Measurements from ENCODE around the gene TNFRSF8.
A peak's percentile ranks its signal among the peaks of the same experiment; 100 is the strongest.
"Not testable (repeated sequence)": the region's sequence is repeated elsewhere in the genome, so short reads cannot be mapped to it uniquely, and the experiment has no call there.

Gene TNFRSF8

DNA sequence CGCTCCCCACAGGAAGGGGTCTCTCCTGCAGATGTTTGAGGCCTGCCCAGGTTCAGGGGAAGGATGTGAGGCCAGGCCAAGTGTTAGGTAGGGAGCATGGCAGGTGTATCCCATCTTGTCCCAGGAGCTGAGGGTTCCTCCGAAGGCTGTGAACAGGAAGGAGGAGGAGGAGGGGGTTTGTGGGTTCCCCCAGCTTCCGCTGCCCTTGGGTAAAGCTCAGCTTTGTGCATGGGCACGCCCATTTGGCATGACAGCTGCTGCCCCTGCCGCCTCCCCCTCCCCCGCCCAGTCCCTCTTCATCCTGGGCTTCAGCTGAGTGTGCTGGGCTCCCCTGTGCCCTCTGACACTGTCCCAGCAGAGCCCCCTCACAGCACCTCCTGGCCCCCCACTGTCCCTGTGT lies 25.5 kb downstream of the TNFRSF8 start:
- DNase-seq: no peak

GRCh38 chr1:12090326-12090725 lies 27.2 kb downstream of the TNFRSF8 start:
- DNase-seq: no peak

- no peak for DNase-seq
Observed at GRCh38 chr1:12091191-12091590, 28.1 kb downstream of the TNFRSF8 start.

DNA sequence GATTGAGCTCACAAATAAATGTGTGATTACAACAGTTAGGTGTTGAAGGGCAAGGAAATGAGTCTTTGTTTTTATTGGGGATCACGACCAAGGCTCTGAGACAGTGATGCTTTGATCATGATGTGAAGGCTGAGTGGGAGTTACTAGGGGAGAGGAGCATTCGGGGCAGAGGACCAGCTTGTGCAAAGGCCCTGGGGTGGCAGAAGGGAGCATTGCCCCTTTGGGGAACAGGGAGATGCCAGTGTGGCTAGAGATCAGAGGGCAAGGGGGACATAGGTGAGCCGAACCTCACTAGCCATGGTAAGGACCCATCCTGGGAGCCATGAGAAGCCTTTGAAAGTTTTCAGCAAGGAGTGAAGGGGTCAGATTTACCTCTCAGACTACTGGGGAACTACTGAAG lies 31.1 kb downstream of the TNFRSF8 start:
- DNase-seq: no peak

DNA sequence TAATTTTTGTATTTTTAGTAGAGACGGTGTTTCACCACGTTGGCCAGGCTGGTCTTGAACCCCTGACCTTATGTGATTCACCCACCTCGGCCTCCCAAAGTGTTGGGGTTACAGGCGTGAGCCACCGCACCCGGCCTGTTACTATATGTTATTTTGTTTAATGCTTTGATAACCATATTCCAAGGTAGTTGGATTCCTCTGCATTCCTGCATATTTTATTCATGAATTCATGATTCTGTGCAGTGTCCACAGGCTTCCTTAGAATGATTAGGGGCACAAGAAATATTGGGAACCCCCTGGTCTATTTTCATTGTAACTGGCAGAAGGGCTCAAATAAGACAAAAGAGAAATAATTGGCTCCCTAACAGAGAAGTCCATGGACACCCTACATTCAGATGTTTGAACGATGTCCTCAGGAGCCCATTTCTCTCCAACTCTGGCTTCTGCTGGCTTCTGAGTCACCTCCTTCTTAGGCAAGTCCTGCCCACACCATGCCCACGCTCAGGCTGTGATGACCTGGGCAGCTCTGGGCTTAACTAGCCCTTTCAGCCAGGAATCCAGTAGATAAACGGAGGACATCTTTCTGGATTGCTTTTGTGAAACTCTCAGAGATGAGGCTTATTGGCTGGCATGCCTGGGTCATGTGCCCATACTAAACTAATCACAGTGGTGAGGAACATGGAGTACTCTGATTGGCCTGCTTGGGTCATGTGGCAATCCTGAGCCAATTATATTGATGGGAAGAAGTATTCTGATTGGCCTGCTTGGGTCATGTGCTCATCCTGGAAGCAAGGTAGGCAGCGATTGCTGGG lies 32.6 kb downstream of the TNFRSF8 start:
- DNase-seq: no peak

GRCh38 chr1:12096615-12097014 lies 33.5 kb downstream of the TNFRSF8 start:
- DNase-seq: no peak

DNA sequence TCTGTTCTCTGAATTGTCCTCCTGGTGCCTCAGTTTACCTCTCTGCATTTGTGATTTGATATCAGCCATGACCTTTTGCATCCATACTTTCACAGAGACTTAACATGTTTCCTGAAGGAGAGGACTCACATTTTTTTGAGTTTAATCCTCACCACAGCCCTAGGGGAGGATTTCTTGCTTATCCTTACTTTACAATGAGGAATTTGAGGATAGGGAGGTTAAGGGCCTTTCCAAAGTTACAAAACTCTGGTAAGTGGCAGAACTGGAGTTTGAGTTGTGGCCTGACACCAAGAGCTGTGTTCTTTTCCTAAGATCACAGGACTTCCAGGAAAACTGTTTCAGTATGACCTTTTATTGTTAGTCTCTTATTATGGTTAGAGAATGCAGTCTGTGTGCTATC lies 34.2 kb downstream of the TNFRSF8 start:
- no peak for DNase-seq

GRCh38 chr1:12098786-12099185 lies 35.7 kb downstream of the TNFRSF8 start:
- no peak for DNase-seq

GRCh38 chr1:12099610-12100009 lies 36.5 kb downstream of the TNFRSF8 start:
- no peak for DNase-seq

DNA sequence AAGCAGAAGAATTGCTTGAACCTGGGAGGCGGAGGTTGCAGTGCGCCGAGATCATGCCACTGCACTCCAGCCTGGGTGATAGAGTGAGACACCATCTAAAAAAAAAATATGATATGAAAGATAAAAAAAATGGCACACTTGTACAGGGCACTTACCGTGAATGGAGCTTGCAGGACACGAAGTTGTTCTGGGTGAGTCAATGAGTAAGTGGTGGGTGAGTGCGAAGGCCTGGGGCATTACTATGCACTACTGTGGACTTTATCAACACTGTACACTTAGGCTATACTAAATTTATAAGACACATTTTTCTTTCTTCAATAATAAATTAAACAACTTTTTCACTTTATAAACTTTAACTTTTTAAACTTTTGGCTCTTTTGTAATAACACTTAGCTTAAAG lies 37.0 kb downstream of the TNFRSF8 start:
- no peak for DNase-seq

DNA sequence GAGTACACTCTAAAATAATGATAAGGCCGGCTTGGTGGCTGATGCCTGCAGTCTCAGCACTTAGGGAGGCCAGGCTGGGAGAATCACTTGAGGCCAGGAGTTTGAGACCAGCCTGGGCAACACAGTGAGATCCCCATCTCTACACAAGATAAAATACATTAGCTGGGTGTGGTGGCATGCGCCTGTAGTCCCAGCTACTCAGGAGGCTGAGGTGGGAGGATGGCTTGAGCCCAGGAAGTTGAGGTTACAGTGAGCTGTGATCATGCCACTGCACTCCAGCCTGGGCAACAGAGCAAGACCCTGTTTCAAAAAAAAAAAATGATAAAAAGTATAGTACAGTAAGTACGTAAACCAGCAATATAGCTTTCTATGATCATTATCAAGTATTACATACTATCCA lies 38.0 kb downstream of the TNFRSF8 start:
- DNase-seq: not testable (repeated sequence)

DNA sequence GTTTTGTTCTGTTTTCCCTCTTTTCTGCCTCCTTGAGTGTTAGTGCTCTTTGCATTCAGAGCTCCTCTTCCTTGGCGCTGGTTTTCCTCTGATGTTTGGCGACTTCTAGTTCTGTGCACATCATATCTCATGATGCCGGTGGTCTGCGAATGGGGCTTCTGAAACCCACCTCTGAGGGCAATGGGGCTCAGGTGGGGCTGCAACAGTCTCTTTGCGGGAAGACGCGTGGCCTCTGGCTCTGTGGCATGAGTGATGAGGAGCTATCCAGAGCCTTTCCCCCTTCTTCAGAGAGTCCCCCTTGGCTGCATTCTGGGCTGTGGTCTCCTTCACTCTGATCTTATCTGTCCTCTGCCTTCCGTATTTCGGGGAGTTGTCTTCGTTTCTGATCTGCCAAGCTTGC lies 39.0 kb downstream of the TNFRSF8 start:
- no peak for DNase-seq

DNA sequence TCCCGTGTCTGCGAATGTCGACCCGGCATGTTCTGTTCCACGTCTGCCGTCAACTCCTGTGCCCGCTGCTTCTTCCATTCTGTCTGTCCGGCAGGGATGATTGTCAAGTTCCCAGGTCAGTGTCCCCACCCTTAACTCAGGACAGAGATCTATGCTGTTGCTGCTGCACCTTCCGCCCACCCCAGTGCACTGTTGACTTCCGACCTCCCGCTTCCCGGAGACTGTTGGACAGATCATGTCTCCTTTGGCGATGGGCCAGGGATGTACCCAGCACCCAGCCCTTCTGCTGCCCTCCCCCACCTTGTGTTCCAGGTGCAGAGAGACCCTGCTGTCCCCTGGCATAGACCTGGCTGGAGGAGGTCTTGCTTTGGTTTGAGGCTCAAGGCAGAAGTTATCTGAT lies 41.3 kb downstream of the TNFRSF8 start:
- DNase-seq: no peak

DNA sequence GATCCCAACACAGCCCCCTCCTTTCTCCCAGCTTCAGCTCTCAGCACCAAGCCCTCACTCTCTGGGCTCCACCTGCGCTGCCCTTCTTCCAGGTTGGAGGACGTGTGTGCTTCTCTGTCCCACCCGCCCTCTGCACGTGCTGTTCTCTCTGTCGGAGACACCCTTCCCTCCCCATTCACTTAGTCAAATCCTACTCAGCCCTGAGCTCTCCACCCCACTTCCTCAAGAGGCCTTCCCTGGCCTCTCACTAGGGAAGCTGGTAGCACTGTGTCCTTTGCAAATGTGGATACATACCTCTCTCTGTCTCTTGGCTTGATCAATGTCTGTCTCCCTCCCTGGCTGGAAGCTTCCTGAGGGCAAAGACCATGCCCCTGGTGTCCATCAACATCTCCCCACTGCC lies 43.0 kb downstream of the TNFRSF8 start:
- DNase-seq: no peak

DNA sequence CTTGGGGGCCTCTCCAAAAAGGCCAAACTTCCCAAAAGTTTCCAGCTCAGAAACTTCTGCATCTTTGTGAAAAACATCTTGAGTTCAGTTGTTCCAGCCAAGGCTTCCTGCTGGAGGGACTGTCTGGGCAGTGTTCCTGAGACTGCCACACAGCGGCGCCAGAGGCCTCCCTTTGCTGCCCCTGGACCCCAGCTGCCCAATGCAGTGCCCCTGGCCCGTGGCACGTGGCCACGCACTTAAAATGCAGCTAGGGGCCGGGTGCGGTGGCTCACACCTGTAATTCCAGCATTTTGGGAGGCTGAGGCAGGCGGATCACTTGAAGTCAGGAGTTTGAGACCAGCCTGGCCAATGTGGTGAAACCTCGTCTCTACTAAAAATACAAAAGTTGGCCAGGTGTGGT lies 43.8 kb downstream of the TNFRSF8 start:
- not testable (repeated sequence) for DNase-seq

DNA sequence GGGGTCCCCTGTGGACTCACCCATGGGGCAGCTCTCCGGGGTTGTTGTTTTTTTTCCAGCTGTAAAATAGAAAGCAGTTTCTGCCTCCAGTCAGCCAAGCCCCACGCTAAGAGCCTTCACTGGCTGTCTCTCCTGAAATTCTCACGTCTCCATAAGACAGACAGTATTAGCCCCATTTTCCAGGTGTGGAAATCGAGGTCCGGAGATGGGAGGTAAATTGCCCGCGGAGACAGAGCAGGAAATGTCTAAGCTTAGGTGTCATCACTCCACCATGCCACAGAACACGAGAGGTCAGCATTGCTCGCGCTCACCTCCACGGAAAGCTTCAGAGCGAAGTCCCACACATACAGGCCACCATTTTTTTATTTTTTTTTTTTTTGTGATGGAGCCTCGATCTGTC lies 44.6 kb downstream of the TNFRSF8 start:
- no peak for DNase-seq

DNA sequence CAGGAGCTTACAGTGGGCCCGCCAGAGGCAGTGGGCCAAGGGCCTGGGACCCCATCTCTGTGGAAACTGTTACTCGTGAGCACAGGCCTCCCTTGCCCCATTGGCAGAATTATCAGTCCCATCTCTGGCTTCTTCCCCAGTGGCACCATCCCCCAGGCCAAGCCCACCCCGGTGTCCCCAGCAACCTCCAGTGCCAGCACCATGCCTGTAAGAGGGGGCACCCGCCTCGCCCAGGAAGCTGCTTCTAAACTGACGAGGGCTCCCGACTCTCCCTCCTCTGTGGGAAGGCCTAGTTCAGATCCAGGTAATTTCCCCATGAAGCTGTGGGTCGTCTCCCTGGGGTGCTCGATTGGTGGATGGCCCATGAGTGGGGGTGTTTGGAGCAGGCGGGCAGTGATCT lies 46.8 kb downstream of the TNFRSF8 start:
- DNase-seq: no peak

GRCh38 chr1:12111741-12112140 lies 48.6 kb downstream of the TNFRSF8 start:
- no peak for DNase-seq

DNA sequence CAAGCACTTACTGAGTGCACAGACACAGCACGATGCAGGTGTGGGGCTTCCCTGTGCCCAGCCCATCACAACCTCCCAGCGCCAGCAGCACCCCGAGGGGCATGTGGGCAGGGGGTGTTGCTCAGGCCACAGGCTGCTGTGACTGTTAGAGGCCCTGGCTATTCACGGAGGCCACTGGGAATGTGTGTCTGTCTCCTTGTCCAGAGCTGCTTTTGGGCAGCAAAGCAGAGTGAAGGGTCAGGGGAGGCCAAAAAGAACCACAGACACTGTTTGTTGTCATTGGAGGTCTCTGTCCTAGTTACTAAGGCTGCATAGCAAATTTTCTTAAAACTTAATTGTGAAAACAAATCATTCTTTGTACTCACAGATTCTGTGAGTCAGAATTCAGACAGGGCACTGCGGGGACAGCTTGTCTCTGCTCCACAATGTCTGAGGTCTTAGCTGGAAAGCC lies 49.6 kb downstream of the TNFRSF8 start:
- DNase-seq: peak in 3 of 14 donors; percentile 11 to 56 (median 15)

DNA sequence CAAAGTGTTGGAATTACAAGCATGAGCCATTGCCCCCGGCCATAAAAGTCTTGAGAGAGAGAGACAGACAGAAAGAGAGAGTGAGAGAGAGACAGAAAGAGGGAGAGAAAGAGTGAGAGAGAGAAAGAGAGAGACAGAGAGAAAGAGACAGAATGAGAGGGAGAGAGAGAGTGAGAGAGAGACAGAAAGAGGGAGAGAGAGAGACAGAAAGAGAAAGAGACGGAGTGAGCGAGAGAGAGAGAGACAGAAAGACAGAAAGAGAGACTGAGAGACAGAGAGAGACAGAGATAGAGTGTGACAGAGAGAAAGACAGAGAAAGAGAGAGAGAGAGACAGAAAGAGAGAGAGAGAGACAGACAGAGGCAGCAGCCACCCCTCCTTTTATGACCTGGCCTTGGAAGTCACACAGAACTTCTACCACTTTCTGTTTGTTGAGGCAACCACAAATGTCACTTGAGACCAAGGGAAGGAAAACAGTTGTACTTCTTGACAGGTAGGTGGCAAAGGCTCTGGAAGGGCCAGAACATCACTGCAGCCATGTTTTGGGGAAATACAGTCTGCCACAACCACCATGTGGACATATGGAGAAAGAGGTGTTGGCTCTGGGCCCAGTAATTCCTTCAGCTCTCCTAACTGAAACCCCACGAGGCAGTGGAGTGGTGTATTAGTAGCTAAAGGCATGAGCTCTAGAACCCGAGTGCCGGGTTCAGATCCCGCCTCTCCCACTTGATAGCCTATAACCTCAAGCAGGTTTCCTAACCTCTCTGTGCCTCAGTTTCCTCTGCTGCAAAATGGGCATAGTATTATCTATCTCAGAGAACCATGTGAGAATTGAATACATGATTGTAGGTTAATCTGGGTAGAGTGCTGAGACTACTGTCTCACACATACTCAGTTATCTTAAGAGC lies 50.6 kb downstream of the TNFRSF8 start:
- peak in 1 of 14 donors; percentile 8 for DNase-seq

GRCh38 chr1:12114340-12114683 lies 51.2 kb downstream of the TNFRSF8 start:
- DNase-seq: no peak

GRCh38 chr1:12114916-12115315 lies 51.8 kb downstream of the TNFRSF8 start:
- no peak for DNase-seq

DNA sequence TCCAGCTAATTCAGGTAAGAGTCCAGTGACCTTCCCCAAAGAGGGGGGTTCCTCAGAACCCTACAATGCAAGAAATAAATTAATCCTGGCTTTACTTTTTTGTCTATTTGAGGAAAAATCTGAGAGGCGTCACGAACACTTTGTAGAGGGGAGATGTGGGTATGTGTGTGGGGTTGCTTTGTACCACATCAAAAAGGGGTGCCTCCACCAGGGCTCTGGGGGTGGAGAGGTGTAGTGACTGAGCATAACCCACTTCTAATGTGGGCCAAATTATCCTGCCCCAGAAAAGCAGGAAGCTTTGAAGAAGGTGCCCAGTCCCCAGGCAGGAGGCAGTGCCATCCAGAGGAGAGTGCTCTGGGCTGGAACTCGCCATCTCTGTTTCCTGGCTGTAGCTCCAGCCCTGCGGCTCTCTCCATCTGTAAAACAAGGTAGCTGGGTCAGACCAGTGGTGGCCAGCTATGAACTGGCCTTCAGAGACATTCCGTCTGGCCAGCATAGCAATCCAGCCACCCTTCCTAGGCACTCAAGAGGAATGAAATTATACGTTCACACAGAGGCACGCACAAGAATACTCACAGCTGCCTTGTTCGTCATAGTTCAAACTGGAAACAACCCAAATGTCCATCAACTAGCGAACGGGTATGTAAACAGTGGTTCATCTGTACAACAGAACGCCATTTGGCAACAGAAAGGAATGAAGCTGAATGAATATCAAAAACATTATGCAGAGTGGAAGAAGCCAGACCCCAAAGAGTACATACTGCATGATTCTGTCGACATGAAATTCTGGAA lies 58.3 kb downstream of the TNFRSF8 start:
- no peak for DNase-seq
